Measurements from ENCODE around the gene GNG11.
"Not testable (repeated sequence)": the region's sequence is repeated elsewhere in the genome, so short reads cannot be mapped to it uniquely, and the experiment has no call there.

DNA sequence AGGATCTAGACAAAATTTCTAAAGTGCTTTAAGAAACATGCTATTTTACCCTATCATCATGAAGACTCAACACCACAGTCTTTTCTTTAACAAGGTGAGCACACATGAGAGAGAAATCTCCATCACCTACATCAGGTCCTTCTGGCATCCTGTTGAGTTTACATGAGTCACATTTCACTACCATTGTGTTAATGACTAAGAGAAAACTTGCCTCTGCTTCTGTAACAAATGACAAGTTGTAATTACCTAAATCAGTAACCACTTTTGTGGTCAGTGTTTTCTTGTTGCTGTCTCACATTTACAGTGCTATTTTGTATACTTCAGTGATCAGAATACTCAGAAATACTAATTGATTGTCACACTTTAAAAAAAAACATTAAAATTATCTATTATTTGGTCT is 5.6 kb upstream of the GNG11 start:
- TF ChIP-seq, protein P1, sequence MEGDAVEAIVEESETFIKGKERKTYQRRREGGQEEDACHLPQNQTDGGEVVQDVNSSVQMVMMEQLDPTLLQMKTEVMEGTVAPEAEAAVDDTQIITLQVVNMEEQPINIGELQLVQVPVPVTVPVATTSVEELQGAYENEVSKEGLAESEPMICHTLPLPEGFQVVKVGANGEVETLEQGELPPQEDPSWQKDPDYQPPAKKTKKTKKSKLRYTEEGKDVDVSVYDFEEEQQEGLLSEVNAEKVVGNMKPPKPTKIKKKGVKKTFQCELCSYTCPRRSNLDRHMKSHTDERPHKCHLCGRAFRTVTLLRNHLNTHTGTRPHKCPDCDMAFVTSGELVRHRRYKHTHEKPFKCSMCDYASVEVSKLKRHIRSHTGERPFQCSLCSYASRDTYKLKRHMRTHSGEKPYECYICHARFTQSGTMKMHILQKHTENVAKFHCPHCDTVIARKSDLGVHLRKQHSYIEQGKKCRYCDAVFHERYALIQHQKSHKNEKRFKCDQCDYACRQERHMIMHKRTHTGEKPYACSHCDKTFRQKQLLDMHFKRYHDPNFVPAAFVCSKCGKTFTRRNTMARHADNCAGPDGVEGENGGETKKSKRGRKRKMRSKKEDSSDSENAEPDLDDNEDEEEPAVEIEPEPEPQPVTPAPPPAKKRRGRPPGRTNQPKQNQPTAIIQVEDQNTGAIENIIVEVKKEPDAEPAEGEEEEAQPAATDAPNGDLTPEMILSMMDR (IDR thresholded peaks at IDR 0.05), result not testable (repeated sequence)
- not testable (repeated sequence) for TF ChIP-seq POLR2A (IDR thresholded peaks at IDR 0.05)

All from testis (tissue), 2 donors.